Renal pelvis (tissue), 4 donors: ENCODE data around the gene ZMYND12. TPM values are rescaled to one million over a fixed set of nuclear protein-coding genes. Genes with fewer than 3 reads are reported as not detected.
A peak's percentile ranks its signal among the peaks of the same experiment; 100 is the strongest.

Experiments used
- DNase-seq: peaks from one replicate; pipeline ENCODE4 v3.0.0-alpha.2; 2013
- polyA plus RNA-seq, 3 donors: library from polyadenylated mRNA; unstranded; fragments of 120-200 nt; gene quantifications; one replicate each; pipeline ENCODE4 v1.2.1, GENCODE V29; 2013; ENCODE audit not compliant: insufficient read length in 3 of 3

The ZMYND12 gene
- polyA plus RNA-seq, 3 donors, result 4.6 to 6.4 (median 4.7) TPM

DNA sequence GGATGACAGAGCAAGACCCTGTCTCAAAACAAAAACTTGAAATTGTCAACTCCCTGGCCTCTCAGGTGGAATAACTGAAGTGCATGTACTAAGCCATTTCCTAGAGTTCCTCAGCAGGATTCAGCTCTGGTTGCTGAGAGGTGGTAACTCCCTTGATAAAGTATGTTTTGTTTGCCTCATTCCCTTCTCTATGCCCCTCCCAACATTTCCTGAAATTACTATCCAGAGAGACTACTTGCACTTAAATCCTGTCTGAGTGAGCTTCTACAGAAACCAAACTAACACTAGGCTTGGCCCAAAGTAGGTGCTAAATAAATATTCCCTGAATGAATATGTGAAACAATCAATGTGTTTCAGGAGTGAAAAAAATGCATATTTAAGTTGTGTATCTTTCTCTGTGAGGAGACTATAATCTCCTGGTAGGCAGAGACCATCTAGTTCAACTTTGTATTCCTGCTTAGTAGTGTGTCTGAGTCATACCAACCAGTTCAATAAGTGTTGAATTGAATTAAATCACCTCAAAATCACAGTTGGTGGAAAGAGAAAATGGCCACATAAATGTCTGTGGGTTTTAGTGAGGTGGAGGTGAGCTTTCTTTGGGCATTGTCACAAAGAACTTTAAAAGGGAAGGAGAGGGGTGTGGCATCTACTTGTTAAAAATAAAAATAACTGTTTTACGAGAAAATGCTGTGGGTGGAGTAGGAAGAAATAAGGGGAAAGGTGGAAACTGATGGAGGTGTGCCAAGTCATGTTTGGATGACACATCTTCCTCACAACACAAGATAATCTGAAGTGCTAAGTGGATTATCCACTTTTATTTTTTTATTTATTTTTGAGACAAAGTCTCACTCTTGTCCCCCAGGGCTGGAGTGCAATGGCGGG, 62.6 kb downstream of the ZMYND12 start:
- no peak for DNase-seq

DNA sequence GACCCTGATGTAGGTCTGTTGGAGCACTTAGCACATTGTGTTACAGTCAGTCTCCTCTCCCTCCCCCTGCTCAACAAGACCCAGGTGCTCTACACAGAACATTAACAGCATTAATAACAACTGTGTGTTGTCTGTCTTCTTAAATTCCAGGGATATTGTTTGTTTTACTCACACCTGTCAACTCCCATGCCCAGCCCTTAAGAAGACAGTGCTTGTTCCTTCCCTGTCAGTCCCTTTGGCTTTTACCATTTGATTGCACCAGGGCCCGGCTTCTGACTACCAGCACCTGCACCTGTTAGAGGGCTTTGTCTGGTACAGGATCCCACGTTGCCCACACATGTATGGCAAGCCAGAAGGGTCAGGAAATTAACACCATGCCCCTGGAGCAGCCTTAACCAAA, 63.6 kb downstream of the ZMYND12 start:
- DNase-seq, result no peak

DNA sequence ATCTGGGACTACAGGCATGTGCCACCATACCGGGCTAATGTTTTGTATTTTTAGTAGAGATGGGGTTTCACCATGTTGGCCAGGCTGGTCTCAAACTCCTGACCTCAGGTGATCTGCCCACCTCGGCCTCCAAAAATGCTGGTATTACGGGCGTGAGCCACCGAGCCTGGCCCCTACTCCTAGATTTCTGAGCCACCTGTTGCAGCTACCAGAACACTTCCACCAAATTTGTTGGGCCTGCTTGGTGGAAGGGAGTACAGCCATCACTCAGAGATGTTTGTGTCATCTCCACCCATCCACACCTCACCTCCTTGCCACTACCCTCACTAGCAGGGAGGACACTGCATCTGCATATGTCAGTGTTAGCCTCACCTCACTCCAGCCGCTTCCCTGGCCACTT, 69.8 kb downstream of the ZMYND12 start:
- no peak for DNase-seq

DNA sequence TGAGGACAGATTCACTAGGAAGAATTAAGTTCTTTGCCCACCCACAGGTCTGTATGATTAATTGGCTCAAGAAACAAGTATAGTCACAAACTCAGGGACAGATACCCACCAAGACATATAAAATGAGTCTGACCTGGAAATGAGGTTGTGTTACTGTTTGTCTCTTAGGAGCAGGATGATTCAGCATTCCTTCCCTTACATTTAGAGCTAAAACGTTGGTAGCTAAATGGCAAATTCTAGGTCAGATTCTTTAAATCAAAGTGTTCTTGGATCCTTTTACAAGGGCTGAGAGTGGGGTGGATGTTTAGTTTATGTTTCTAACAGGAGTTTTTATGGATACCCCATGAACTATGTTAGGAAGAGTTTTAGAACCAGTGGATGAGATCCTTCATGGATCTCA, 70.5 kb downstream of the ZMYND12 start:
- no peak for DNase-seq

DNA sequence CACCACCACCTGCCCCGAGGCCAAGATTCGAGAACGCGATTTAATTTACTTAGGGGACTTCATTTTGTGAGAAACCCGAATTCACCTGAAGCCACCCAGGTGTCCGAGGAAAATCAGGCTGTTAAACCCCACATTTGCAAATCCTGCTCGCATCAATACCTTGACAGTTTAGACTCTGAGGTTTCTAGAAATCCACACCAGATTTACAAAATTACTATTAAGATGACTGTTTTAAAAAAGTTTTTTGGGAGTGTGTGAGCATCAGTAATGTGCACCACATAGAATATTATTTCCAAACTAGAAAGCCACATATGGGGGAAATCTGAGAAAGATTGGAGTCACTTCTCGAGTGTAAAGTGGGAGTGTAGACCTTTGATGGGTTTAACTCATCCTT, 74.5 kb downstream of the ZMYND12 start:
- no peak for DNase-seq

DNA sequence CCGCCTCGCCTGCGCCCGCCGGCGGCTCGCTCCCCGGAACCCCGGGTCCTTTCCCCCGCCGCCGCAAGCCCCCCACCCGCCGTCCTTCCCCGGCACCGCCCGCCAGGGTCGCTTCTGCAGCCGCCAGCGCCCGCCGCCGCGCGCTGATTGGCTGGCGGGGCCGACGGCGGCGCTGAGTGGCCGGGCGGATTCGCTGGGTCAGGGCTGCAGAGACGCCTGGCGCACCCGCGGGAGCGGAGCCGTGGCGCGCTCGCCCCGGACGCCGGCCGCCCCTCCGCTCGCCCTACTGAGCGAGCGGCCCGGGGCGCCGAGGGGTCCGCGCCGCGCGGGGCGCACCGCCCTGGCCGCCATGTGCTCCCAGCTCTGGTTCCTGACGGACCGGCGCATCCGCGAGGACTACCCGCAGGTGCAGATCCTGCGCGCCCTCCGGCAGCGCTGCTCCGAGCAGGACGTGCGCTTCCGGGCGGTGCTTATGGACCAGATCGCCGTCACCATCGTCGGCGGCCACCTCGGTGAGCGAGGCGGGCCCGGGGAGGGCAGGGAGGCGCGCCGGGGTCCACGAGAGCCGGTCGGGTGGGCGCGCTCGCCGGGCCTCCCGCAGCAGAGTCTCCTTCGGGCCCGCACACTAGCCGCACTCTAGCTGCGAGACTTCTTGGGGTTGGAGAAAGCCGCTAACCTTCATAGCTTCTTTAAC, 75.1 kb downstream of the ZMYND12 start, which contains the start of gene RIMKLA:
TSS of gene RIMKLA (plus strand) at position 207 of the 694 bp plus-strand sequence. CDS start at position 350, 143 bp downstream.
- peak; percentile 45 for DNase-seq

Other genes starting within 250 kb of the ZMYND12 start
- gene FOXJ3, start 120.8 kb downstream of the ZMYND12 start, polyA plus RNA-seq, result 10 to 100 TPM; 35.7 to 50.6 (median 44.8) TPM
- gene RIMKLA, start 75.2 kb downstream of the ZMYND12 start, polyA plus RNA-seq, result under 1 TPM; 0.63 to 0.88 (median 0.73) TPM
- 10 to 100 TPM; 75.0 to 83.1 (median 79.8) TPM for gene PPCS, start 521 bp upstream of the ZMYND12 start, polyA plus RNA-seq
- gene CCDC30, start 7.3 kb upstream of the ZMYND12 start, polyA plus RNA-seq, result 10 to 100 TPM; 15.1 to 27.0 (median 19.9) TPM
- gene PPIH, start 202.4 kb upstream of the ZMYND12 start, polyA plus RNA-seq, result 10 to 100 TPM; 56.6 to 59.5 (median 57.1) TPM
- 100 to 1,000 TPM; 628 to 660 (median 641) TPM for gene YBX1, start 226.4 kb upstream of the ZMYND12 start, polyA plus RNA-seq